WTC11 (cell line): Measurements from ENCODE around the gene RABGEF1. TPM values are rescaled to one million over a fixed set of nuclear protein-coding genes. Genes with fewer than 3 reads are reported as not detected.
"Not testable (repeated sequence)": the region's sequence is repeated elsewhere in the genome, so short reads cannot be mapped to it uniquely, and the experiment has no call there.

ENCODE experiments used
- ATAC-seq: fragments of 200-7000 bp; cut with Tn5 transposase; 2 replicates; pipeline ENCODE4 v1.10.0; 2021; ENCODE audit warnings: mild to moderate bottlenecking, moderate library complexity
- CTCF ChIA-PET: fragments of 300-600 bp; sonication (Branson Sonifier 250); formaldehyde crosslinking; loops from one replicate; lab custom pipeline; 2021; ENCODE audit warnings: antibody characterized with exemption; lab: Charles Lee
- POLR2A ChIA-PET: fragments of 350-600 bp; sonication (Branson Sonifier 250); formaldehyde crosslinking; loops from one replicate; lab custom pipeline; 2021; ENCODE audit warnings: antibody characterized with exemption; lab: Charles Lee
- DNase-seq: peaks from one replicate; pipeline ENCODE4 v3.0.0; 2021; ENCODE audit warnings: low spot score
- H3K27ac Mint-ChIP-seq: 2 replicates; pipeline ENCODE4 v1.8.0; 2021; ENCODE audit warnings: mixed read lengths
- H3K27me3 Mint-ChIP-seq: 2 replicates; pipeline ENCODE4 v1.8.0; 2021; ENCODE audit warnings: low read depth, mild to moderate bottlenecking, moderate library complexity, mixed read lengths
- H3K36me3 Mint-ChIP-seq: 2 replicates; pipeline ENCODE4 v1.8.0; 2021; ENCODE audit warnings: mixed read lengths
- H3K4me1 Mint-ChIP-seq: 2 replicates; pipeline ENCODE4 v1.8.0; 2022; ENCODE audit warnings: mixed read lengths
- H3K4me3 Mint-ChIP-seq: 2 replicates; pipeline ENCODE4 v1.8.0; 2021; ENCODE audit warnings: mild to moderate bottlenecking, moderate library complexity, mixed read lengths
- H3K9me3 Mint-ChIP-seq: 2 replicates; pipeline ENCODE4 v1.8.0; 2021; ENCODE audit warnings: mixed read lengths
- CREM ChIP-seq: sonication (generic); formaldehyde crosslinking; IDR thresholded peaks from 2 replicates; pipeline ENCODE4 v1.8.1; 2022; ENCODE audit warnings: mild to moderate bottlenecking, missing genetic modification reagents, moderate library complexity
- ETV6 ChIP-seq: sonication (generic); formaldehyde crosslinking; IDR thresholded peaks from 2 replicates; pipeline ENCODE4 v1.8.1; 2022; ENCODE audit warnings: mild to moderate bottlenecking, missing genetic modification reagents
- FOXK1 ChIP-seq: sonication (generic); formaldehyde crosslinking; IDR thresholded peaks from 2 replicates; pipeline ENCODE4 v1.8.0; 2022; ENCODE audit warnings: mild to moderate bottlenecking, moderate library complexity, missing genetic modification reagents
- IRF2 ChIP-seq: sonication (generic); formaldehyde crosslinking; IDR thresholded peaks from 2 replicates; pipeline ENCODE4 v1.8.0; 2022; ENCODE audit warnings: low read depth, missing genetic modification reagents, borderline replicate concordance
- JAZF1 ChIP-seq: fragments of 250-450 bp; sonication (Bioruptor Pico); IDR thresholded peaks from 2 replicates; pipeline ENCODE4 v1.9.0; 2021; ENCODE audit warnings: moderate library complexity, mild to moderate bottlenecking, inconsistent platforms
- ZNF396 ChIP-seq: fragments of 250-450 bp; sonication (Bioruptor Pico); IDR thresholded peaks from 2 replicates; pipeline ENCODE4 v1.8.0; 2021; ENCODE audit warnings: mild to moderate bottlenecking, moderate library complexity, borderline replicate concordance
- total RNA-seq: library from RNA; stranded (reverse); gene quantifications from 3 replicates; pipeline ENCODE4 v1.2.3, GENCODE V29; 2021
- TF ChIP-seq, protein P1 (sequence below): sonication (generic); formaldehyde crosslinking; IDR thresholded peaks from 2 replicates; pipeline ENCODE4 v1.8.1; 2022; ENCODE audit warnings: mild to moderate bottlenecking, missing genetic modification reagents, moderate library complexity, borderline replicate concordance
- TF ChIP-seq, protein P2 (sequence below): fragments of 250-450 bp; sonication (Bioruptor Pico); IDR thresholded peaks from 2 replicates; pipeline ENCODE4 v1.9.0; 2021; ENCODE audit warnings: moderate library complexity, mild to moderate bottlenecking, inconsistent platforms, borderline replicate concordance
- TF ChIP-seq, protein P3 (sequence below): sonication (generic); formaldehyde crosslinking; IDR thresholded peaks from 2 replicates; pipeline ENCODE4 v1.8.0; 2023; ENCODE audit warnings: missing genetic modification reagents, mild to moderate bottlenecking, borderline replicate concordance

The RABGEF1 gene
- total RNA-seq, 1 experiment from 2014 or later = 18.1 TPM

- H3K9me3 Mint-ChIP-seq = peaks cover 16% of the 10 kb centered on the region
- ATAC-seq, H3K4me1 Mint-ChIP-seq, DNase-seq, H3K27me3 Mint-ChIP-seq, H3K27ac Mint-ChIP-seq, CTCF ChIA-PET, H3K4me3 Mint-ChIP-seq, POLR2A ChIA-PET: not testable (repeated sequence)
- H3K36me3 Mint-ChIP-seq = peaks cover 12% of the 10 kb centered on the region
Measured at GRCh38 chr7:66765322-66766025, 24.9 kb downstream of the RABGEF1 start.

GRCh38 chr7:66766041-66766440 lies 25.5 kb downstream of the RABGEF1 start:
- TF ChIP-seq ETV6 (CRISPR knock-in tag) = no peak
- TF ChIP-seq IRF2 (CRISPR knock-in tag) = no peak
- TF ChIP-seq, protein P1, sequence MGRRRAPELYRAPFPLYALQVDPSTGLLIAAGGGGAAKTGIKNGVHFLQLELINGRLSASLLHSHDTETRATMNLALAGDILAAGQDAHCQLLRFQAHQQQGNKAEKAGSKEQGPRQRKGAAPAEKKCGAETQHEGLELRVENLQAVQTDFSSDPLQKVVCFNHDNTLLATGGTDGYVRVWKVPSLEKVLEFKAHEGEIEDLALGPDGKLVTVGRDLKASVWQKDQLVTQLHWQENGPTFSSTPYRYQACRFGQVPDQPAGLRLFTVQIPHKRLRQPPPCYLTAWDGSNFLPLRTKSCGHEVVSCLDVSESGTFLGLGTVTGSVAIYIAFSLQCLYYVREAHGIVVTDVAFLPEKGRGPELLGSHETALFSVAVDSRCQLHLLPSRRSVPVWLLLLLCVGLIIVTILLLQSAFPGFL (CRISPR knock-in tag) = no peak
- TF ChIP-seq, protein P2, sequence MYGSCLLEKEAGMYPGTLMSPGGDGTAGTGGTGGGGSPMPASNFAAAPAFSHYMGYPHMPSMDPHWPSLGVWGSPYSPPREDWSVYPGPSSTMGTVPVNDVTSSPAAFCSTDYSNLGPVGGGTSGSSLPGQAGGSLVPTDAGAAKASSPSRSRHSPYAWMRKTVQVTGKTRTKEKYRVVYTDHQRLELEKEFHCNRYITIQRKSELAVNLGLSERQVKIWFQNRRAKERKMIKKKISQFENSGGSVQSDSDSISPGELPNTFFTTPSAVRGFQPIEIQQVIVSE (CRISPR knock-in tag) = no peak
- TF ChIP-seq FOXK1 (CRISPR knock-in tag) = no peak
- no peak for TF ChIP-seq JAZF1
- TF ChIP-seq, protein P3, sequence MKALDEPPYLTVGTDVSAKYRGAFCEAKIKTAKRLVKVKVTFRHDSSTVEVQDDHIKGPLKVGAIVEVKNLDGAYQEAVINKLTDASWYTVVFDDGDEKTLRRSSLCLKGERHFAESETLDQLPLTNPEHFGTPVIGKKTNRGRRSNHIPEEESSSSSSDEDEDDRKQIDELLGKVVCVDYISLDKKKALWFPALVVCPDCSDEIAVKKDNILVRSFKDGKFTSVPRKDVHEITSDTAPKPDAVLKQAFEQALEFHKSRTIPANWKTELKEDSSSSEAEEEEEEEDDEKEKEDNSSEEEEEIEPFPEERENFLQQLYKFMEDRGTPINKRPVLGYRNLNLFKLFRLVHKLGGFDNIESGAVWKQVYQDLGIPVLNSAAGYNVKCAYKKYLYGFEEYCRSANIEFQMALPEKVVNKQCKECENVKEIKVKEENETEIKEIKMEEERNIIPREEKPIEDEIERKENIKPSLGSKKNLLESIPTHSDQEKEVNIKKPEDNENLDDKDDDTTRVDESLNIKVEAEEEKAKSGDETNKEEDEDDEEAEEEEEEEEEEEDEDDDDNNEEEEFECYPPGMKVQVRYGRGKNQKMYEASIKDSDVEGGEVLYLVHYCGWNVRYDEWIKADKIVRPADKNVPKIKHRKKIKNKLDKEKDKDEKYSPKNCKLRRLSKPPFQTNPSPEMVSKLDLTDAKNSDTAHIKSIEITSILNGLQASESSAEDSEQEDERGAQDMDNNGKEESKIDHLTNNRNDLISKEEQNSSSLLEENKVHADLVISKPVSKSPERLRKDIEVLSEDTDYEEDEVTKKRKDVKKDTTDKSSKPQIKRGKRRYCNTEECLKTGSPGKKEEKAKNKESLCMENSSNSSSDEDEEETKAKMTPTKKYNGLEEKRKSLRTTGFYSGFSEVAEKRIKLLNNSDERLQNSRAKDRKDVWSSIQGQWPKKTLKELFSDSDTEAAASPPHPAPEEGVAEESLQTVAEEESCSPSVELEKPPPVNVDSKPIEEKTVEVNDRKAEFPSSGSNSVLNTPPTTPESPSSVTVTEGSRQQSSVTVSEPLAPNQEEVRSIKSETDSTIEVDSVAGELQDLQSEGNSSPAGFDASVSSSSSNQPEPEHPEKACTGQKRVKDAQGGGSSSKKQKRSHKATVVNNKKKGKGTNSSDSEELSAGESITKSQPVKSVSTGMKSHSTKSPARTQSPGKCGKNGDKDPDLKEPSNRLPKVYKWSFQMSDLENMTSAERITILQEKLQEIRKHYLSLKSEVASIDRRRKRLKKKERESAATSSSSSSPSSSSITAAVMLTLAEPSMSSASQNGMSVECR = no peak
- TF ChIP-seq, all 79 proteins: peak for 0
- ATAC-seq (no peak), DNase-seq (no peak)
- Mint-ChIP-seq H3K9me3 (peaks cover 16% of the 10 kb centered on the region), H3K4me3 (no peak overlapping the region), H3K27me3 (no peaks in the 10 kb centered on the region), H3K27ac (no peak overlapping the region), H3K36me3 (peaks cover 12% of the 10 kb centered on the region), H3K4me1 (peaks cover 5% of the 10 kb centered on the region)
- CTCF ChIA-PET = no interaction called here
- POLR2A ChIA-PET = no interaction called here

DNA sequence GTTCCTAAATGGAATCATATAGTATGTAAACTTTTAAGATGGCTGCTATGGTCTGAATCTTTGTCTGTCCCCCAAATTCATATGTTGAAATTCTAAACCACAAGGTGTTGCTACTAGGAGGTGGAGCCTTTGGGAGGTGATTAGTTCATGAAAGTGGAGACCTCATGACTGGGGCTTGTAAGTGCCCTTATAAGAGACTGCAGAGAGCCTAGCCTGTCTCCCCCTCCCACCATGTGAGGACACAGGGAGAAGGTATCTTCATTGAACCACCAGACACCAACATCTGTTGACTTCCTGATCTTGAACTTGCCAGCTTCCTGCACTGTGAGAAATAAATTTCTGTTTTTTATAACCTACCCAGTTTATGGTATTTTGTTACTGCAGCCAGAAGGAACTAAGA lies 27.0 kb downstream of the RABGEF1 start:
- DNase-seq, H3K36me3 Mint-ChIP-seq, ATAC-seq, H3K4me1 Mint-ChIP-seq, H3K27me3 Mint-ChIP-seq, H3K27ac Mint-ChIP-seq, H3K4me3 Mint-ChIP-seq, CTCF ChIA-PET: not testable (repeated sequence)
- POLR2A ChIA-PET = interaction anchor here (0.7 kb wide), 1 partner anchor 225 kb away, joined by 7 read pairs; no protein-coding TSS in a partner anchor
- H3K9me3 Mint-ChIP-seq = peaks cover 14% of the 10 kb centered on the region

DNA sequence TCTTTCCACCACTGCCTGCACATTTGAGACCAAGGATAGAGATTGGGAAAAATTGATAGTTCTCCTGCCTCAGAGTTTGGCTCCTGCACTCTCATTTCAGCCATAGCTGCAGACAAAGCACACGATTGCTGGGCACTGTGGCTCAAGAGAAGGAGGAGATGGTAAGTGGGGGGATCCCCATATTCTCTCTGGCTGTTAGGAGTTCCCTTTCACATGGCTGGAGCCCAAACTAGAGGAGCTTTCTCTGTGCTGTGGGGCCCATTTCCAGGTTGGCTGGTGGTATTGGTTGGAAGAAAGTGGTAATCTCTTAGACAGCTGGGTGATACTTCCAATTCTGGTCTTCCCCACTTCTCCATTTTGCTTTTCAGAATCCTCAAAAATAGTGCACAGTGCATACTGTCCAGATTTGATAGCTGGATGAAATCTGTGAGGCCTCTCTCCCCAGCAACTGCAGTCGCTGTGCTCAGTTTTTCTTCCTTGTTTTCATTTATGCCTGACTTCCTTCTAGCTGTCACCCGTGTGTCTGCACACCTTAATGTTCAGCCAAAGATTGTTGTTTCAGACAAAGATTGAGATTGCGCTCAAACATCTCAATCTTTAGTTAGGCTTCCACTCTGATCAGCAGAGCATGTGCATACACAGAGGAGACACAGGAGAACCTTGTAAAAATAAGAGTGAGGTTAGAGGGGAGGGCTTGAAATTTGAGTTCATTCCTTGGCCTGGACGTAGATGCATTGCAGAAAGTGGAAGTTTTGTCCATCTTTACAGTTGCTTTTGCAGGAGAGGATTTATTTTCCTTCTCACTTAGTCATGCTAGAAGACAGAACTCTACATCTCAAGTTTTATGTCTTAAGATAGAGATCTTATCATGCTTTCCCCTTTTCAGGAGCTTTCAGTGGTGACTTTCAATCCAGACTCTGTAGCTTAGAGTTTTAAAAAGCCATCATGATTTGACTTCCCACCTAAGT lies 28.6 kb downstream of the RABGEF1 start:
- CTCF ChIA-PET = interaction anchor here (0.7 kb wide), 1 partner anchor 137 kb away, joined by 4 read pairs; no protein-coding TSS in a partner anchor
- no peak for TF ChIP-seq CREM (CRISPR knock-in tag)
- TF ChIP-seq ZNF396 (CRISPR knock-in tag) = no peak
- TF ChIP-seq, all 79 proteins: peak for 0
- DNase-seq = no peak
- peaks cover 3% of the 10 kb centered on the region for H3K36me3 Mint-ChIP-seq
- ATAC-seq = no peak
- H3K9me3 Mint-ChIP-seq = no peaks in the 10 kb centered on the region
- POLR2A ChIA-PET = no interaction called here
- no peak overlapping the region for H3K4me3 Mint-ChIP-seq
- peaks cover 5% of the 10 kb centered on the region for H3K4me1 Mint-ChIP-seq
- H3K27me3 Mint-ChIP-seq = no peaks in the 10 kb centered on the region
- H3K27ac Mint-ChIP-seq = no peak overlapping the region
